ENCODE results near the gene PTPN18. TPM values are rescaled to one million over a fixed set of nuclear protein-coding genes. Genes with fewer than 3 reads are reported as not detected.

The PTPN18 gene
- total and polyA plus RNA-seq, 3 donors from 2014 or later, result 23.3 to 33.0 (median 23.4) TPM

GRCh38 chr2:130314377-130314776, 41.5 kb upstream of the PTPN18 start:
- no peak overlapping the region for H3K27ac ChIP-seq
- 83% methylated on average over 1 to 3 of the region's 3 CpGs for WGBS, 2 donors
- no peak for DNase-seq
- no peak for TF ChIP-seq POLR2A (IDR thresholded peaks at IDR 0.05)
- TF ChIP-seq CTCF (IDR thresholded peaks at IDR 0.05), result no peak
- H3K4me3 ChIP-seq, result no peak overlapping the region
- H3K4me1 ChIP-seq, result no peaks in the 10 kb centered on the region
- intact Hi-C loops (cut with DNase I; ENCODE audit: low total_unique reads), result no loop called here
- no peaks in the 10 kb centered on the region for H3K36me3 ChIP-seq (ENCODE audit: low read depth, missing control alignments)
- no peaks in the 10 kb centered on the region for H3K27me3 ChIP-seq
- H3K9me3 ChIP-seq, result no peaks in the 10 kb centered on the region

GRCh38 chr2:130316596-130316995, 39.3 kb upstream of the PTPN18 start:
- Histone ChIP-seq H3K36me3 (ENCODE audit: low read depth, missing control alignments) (no peaks in the 10 kb centered on the region), H3K27me3 (no peaks in the 10 kb centered on the region), H3K4me1 (no peaks in the 10 kb centered on the region), H3K4me3 (no peak overlapping the region), H3K27ac (no peak overlapping the region), H3K9me3 (no peaks in the 10 kb centered on the region)
- no peak for DNase-seq
- WGBS, 2 donors, result 13 to 15% methylated on average over 1 of the region's 1 CpG
- TF ChIP-seq POLR2A (IDR thresholded peaks at IDR 0.05), result no peak
- TF ChIP-seq CTCF (IDR thresholded peaks at IDR 0.05), result no peak
- intact Hi-C loops (cut with DNase I; ENCODE audit: low total_unique reads), result no loop called here

- H3K9me3 ChIP-seq, result no peaks in the 10 kb centered on the region
- intact Hi-C loops (cut with DNase I; ENCODE audit: low total_unique reads), result no loop called here
- H3K36me3 ChIP-seq (ENCODE audit: low read depth, missing control alignments), result no peaks in the 10 kb centered on the region
- 81 to 93% methylated on average over 2 to 7 of the region's 7 CpGs for WGBS, 2 donors
- no peak for DNase-seq
- H3K27me3 ChIP-seq, result no peaks in the 10 kb centered on the region
- no peak overlapping the region for H3K27ac ChIP-seq
- H3K4me3 ChIP-seq, result no peak overlapping the region
- TF ChIP-seq CTCF (IDR thresholded peaks at IDR 0.05) (no peak), POLR2A (IDR thresholded peaks at IDR 0.05) (no peak)
- no peaks in the 10 kb centered on the region for H3K4me1 ChIP-seq
Observed at GRCh38 chr2:130318906-130319305, 37.0 kb upstream of the PTPN18 start.

DNA sequence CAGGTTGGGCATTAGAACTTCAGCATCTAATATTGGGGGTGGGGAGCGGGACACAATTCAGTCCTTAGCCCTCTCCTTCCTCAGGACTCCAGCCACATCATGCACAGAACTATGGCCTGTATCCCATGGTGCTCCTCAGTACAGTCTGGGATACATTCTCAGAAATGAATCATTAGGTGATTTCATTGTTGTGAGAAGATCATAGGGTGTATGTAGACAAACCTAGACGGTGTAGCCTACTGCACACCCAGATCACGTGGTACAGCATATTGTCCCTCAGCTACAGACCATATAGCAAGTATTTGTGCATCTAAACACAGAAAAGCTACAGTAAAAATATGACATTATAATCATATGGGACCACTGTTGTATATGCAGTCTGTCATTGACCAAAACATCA, 36.3 kb upstream of the PTPN18 start:
- Histone ChIP-seq H3K36me3 (ENCODE audit: low read depth, missing control alignments) (no peaks in the 10 kb centered on the region), H3K4me1 (no peaks in the 10 kb centered on the region), H3K4me3 (no peak overlapping the region), H3K9me3 (no peaks in the 10 kb centered on the region), H3K27me3 (no peaks in the 10 kb centered on the region), H3K27ac (no peak overlapping the region)
- WGBS, 2 donors, result 88 to 90% methylated on average over 3 of the region's 3 CpGs
- intact Hi-C loops (cut with DNase I; ENCODE audit: low total_unique reads), result no loop called here
- no peak for DNase-seq
- TF ChIP-seq POLR2A (IDR thresholded peaks at IDR 0.05) (no peak), CTCF (IDR thresholded peaks at IDR 0.05) (no peak)

DNA sequence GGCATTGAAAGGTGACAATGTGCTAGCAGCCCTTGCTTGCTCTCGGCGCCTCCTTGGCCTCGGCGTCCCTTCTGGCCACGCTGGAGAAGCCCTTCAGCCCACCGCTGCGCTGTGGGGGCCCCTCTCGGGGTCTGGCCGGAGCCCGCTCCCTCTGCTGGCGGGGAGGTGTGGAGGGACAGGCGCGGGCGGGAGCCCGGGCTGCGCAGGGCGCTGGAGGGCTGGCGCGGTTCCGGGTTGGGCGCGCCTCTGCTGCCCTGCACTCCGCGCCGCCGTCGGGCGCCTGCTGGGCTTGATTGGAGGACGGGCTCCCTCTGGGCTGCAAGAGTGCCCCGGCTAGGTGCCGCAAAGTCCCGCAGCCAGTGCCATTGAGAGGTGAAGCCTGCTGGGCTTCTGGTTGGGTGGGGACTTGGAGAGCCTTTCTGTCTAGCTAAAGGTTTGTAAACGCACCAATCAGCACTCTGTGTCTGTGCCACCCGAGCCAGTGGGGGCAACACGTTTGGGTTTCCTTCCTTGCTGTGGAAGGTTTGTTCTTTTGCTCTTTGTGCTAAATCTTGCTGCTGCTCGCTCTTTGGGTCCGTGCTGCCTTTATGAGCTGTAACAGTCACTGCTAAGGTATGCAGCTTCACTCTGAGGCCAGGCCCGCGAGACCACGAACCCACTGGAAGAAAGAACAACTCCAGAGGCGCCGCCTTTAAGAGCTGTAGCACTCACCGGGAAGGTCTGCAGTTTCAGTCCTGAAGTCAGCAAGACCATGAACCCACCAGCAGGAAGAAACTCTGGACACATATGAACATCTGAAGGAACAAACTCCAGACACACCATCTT, 27.9 kb upstream of the PTPN18 start:
- H3K36me3 ChIP-seq (ENCODE audit: low read depth, missing control alignments), result no peaks in the 10 kb centered on the region
- H3K4me1 ChIP-seq, result peaks cover 7% of the 10 kb centered on the region
- no peak overlapping the region for H3K27ac ChIP-seq
- H3K4me3 ChIP-seq, result peak overlapping the region; percentile 19 to 47
- no peak for DNase-seq
- TF ChIP-seq POLR2A (IDR thresholded peaks at IDR 0.05), result no peak
- no peaks in the 10 kb centered on the region for H3K9me3 ChIP-seq
- 50 to 70% methylated on average over 16 to 43 of the region's 43 CpGs for WGBS, 2 donors
- H3K27me3 ChIP-seq, result no peaks in the 10 kb centered on the region
- intact Hi-C loops (cut with DNase I; ENCODE audit: low total_unique reads), result no loop called here
